ENCODE results near the gene HAT1.
A peak's percentile ranks its signal among the peaks of the same experiment; 100 is the strongest.

HAT1 gene

GRCh38 chr2:172009823-172010222 is 87.6 kb downstream of the HAT1 start:
- TF ChIP-seq POLR2A (IDR thresholded peaks at IDR 0.05; ENCODE audit: low read depth, low read length) = no peak
- FAIRE-seq (peak; percentile 43), DNase-seq (ENCODE audit: insufficient read length, low spot score) (no peak)

GRCh38 chr2:172011812-172012575 is 89.7 kb downstream of the HAT1 start:
- DNase-seq (ENCODE audit: insufficient read length, low spot score) = no peak
- no peak for FAIRE-seq
- TF ChIP-seq POLR2A (IDR thresholded peaks at IDR 0.05; ENCODE audit: low read depth, low read length) = no peak

GRCh38 chr2:172012677-172013391 is 90.6 kb downstream of the HAT1 start:
- no peak for TF ChIP-seq POLR2A (IDR thresholded peaks at IDR 0.05; ENCODE audit: low read depth, low read length)
- no peak for FAIRE-seq
- DNase-seq (ENCODE audit: insufficient read length, low spot score) = no peak

GRCh38 chr2:172013396-172013795 is 91.1 kb downstream of the HAT1 start:
- TF ChIP-seq POLR2A (IDR thresholded peaks at IDR 0.05; ENCODE audit: low read depth, low read length) = no peak

GRCh38 chr2:172021074-172021931 is 99.0 kb downstream of the HAT1 start:
- no peak for TF ChIP-seq POLR2A (IDR thresholded peaks at IDR 0.05; ENCODE audit: low read depth, low read length)
- DNase-seq (ENCODE audit: insufficient read length, low spot score) (no peak), FAIRE-seq (peak; percentile 83)

More at GRCh38 chr2:172013396-172013795, 91.1 kb downstream of the HAT1 start:
- DNase-seq (ENCODE audit: insufficient read length, low spot score) (no peak), FAIRE-seq (no peak)

- no peak for DNase-seq (ENCODE audit: insufficient read length, low spot score)
- no peak for TF ChIP-seq POLR2A (IDR thresholded peaks at IDR 0.05; ENCODE audit: low read depth, low read length)
- FAIRE-seq = peak; percentile 83
Observed at GRCh38 chr2:172021955-172022354, 99.7 kb downstream of the HAT1 start.

- FAIRE-seq (no peak), DNase-seq (ENCODE audit: insufficient read length, low spot score) (no peak)
- no peak for TF ChIP-seq POLR2A (IDR thresholded peaks at IDR 0.05; ENCODE audit: low read depth, low read length)
Observed at GRCh38 chr2:172031536-172031935, 109.3 kb downstream of the HAT1 start.
